ENCODE results near the gene DDC. TPM values are rescaled to one million over a fixed set of nuclear protein-coding genes. Genes with fewer than 3 reads are reported as not detected.

The DDC gene, protein sequence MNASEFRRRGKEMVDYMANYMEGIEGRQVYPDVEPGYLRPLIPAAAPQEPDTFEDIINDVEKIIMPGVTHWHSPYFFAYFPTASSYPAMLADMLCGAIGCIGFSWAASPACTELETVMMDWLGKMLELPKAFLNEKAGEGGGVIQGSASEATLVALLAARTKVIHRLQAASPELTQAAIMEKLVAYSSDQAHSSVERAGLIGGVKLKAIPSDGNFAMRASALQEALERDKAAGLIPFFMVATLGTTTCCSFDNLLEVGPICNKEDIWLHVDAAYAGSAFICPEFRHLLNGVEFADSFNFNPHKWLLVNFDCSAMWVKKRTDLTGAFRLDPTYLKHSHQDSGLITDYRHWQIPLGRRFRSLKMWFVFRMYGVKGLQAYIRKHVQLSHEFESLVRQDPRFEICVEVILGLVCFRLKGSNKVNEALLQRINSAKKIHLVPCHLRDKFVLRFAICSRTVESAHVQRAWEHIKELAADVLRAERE
- not detected for polyA plus RNA-seq (ENCODE audit: insufficient read length)

DNA sequence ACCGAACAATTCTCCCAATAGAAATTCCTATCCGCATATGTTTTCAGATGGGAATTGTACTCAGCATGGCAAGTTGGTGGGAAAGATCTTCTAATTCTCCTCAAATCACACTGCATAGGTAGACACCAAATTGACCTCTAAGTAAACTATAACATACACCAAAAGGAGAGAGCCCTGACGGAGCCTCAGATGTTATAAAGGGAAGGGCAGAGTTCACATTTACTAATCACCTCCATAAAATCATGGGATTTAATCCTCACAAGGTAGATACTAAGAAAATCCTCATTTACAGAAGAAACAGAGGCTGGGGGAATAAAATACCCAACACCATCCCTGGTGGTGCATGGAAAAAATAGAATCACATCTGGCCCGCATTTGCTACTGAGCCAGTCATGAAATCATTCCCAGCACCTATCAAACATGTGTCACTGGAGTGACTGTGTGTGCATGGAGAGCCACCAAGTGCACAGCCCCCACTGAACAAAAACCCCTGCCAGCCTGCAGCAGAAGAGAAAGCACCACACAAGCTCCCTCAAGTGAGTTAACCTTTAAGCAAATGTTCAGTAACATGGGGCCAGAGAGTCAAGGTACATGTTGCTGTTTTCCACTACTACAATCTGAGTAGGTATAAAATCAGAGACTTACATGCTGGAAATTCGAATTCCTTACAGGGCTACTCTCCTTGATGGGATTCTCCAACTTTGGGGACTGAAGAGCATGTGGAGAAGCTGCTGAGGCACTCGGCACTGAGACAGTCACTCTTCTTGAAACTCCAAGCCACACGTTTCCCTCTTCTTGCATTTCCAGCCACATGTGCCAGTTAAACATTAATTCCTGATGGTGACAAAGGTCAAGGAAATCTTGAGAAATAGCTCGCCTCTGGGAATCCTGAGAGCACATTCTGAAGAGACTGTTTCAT is at the start of gene DDC:
TSS of gene DDC (minus strand) at position 766 of the 919 bp plus-strand sequence. CDS start 21,320 bp downstream, outside the sequence.
- DNase-seq (ENCODE audit: low read depth), result no peak

DNA sequence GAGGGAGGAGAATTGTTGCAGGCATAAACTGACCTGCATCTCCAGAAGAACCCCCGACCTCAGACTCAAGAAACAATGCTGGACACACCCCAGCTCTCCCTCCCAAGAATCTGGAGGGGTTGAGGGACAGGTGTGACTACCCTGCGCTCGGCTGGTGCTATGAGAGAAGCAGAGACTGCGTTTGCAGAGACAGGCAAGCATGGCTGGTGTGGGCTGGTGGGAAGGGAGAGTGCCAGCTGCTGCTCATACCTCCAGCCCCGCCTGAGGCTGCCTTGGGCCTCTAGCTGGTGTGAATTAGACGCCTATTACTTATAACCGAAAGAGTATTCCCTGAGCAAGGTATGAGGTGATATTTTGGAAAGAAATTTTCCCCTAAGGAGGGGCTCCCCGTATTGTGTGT is 48.3 kb upstream of the DDC start:
- no peak for DNase-seq (ENCODE audit: low read depth)

DNA sequence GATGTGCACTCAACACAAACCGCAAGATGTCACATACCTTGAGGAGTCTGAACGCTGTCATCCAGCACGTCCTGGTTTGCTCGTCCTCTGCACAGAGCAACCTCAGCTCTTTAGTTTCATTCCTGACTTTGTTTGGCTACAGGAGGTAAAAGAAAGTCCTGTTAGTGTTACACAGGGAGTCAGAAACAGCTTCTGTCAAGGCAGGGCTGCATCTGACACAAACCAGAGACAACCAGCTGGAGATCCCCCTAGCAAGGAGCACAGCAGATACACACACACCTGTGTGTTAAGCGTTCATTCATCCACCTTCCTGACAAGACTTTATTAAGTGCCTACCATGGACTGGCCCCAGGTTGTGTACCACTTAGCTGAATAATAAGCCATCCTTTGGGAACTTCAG is 47.5 kb upstream of the DDC start:
- DNase-seq (ENCODE audit: low read depth), result no peak

DNA sequence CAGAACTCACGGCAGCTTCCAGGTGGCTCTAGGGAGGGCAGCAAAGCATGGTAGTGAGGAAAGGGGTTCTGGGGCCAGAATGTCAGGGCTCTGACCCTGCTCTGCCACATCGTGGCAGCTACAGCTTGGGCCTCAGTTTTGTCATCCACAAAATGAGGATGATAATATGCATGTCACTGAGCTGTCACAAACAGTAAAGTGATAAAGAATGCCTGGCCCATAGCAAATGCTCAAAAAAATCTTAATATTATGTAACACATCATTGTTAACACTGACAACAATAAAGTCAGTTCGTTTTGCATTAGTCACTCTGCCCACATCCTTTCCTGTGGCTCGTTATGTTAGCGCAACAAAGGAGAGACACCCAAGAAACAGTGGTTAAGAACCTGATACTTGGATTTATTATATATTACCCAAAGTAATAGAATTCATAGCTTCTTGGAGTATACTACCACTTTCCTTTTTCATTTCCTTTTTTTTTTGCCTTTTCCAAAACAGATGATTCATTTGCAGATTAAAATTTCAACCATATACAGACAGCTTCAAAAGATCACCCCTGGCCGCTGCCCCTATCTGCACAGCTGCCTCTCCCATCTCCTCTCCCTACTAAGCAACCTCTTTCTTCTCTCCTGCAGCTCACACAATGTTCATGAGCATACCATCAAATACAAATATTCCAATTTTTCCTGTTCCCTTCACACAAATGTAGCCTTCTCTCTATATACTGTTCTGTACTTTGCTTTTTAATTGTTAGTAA is 45.5 kb upstream of the DDC start:
- DNase-seq (ENCODE audit: low read depth), result no peak

DNA sequence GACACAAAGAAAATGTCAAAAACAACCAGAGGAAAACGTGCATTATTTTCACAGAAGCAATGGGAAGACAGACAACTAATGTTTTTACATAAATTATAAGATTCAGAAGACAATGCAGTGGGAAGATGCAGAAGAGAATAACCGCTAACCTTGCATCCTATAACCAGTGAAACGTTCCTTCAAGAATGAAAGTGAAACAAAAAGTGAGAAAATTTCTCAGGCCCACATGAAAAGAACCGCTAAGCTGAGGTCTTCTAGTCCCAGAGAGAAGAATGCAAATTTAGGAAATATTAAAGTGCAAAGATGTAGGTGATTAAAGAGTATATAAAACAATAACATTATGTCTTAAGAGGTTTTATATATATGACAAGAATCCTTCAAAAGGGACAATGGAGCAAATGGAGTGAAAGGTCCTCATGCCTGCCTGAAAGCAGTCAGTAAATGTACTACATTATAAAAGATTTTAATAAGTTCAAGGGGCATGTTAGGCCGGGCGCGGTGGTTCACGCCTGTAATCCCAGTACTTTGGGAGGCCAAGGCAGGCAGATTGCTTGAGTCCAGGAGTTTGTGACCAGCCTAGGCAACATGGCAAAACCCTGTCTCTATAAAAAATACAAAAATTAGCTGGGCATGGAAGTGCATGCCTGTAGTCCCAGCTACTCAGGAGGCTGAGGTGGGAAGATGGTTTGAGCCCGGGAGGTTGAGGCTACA is 43.1 kb upstream of the DDC start:
- DNase-seq (ENCODE audit: low read depth), result no peak

DNA sequence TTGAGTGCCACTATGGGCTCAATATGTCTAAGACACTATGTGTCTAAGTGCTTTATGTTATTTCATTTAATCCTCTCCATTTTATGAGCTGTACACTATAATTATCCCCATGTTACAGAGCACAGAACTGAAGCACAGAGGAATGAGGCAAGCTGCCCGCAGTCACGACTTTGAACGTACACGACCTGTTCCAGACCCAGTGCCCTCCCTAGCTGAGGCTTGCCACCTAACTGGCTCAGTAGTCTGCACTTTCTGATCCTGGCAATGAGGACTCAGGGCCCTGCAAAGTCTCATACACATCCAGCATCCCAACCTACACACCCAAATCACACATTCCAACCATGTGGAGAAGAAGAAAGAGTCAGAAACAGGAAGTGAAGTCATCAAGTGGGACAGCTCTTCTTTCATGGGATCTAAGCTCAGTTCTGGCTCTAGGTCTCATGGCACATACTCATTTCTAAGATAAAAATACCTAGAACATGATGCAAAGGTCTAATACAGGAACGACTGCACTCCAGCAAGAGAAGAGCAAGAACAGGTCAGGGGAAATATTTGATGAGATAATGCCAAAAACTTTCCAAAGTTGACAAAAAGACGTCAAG is 42.4 kb upstream of the DDC start:
- no peak for DNase-seq (ENCODE audit: low read depth)

DNA sequence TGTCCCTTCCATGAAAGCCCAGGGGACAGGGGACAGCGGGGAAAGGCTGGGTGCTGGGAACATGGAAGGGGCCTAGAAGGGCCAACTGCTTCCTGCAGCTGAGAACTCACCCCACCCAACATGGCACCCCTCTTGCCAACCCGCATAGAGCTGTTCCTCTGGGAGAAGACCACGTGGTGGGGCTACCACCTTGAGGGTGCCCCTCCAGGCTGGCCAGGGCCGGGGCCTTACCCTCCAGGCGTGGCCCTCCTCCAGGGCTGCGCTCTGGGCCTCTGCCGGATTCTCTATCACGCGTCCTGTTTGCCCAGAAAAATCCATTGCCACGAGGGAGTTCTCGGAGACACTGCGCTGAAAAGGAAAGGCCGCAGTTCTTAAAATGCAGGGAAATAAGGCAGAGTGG is 39.9 kb upstream of the DDC start:
- DNase-seq (ENCODE audit: low read depth), result no peak

DNA sequence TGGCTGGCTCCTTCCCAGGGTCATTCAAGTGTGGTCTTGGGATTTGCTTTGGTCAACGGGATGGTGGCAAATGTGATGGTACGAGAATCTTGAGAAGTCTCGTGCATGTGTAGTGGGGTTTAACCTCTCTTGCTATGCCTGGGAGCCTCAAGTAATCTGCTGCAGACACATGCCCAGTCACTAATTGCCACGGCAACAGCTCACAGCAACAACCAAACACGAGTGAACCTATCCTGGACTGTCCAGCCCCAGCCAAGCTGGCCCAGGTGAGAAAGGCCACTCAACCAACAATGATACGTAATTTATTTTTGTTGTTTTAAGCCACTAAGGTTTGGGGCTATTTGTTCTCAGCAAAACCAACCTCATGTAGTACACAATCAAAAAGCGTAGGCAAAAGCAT is 38.1 kb upstream of the DDC start:
- DNase-seq (ENCODE audit: low read depth), result no peak

DNA sequence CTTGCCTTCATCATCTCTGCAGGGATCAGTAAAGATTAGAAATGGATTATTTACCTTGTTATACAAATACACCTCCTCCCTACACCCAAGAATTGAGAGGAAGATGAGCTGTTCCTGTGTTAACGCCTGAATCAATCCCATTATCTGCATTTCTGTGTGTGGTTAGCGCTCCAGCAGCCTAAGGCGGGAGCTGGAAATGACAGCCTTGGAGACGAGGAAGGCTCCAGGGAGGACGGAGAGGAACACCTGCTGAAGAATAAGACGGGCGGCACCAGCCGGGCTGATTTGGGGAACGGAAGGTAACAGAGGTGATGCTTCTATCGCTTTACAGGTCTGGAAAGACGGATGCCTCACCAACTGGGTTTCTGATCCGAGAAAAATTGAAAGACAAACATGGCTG is 34.2 kb upstream of the DDC start:
- no peak for DNase-seq (ENCODE audit: low read depth)

DNA sequence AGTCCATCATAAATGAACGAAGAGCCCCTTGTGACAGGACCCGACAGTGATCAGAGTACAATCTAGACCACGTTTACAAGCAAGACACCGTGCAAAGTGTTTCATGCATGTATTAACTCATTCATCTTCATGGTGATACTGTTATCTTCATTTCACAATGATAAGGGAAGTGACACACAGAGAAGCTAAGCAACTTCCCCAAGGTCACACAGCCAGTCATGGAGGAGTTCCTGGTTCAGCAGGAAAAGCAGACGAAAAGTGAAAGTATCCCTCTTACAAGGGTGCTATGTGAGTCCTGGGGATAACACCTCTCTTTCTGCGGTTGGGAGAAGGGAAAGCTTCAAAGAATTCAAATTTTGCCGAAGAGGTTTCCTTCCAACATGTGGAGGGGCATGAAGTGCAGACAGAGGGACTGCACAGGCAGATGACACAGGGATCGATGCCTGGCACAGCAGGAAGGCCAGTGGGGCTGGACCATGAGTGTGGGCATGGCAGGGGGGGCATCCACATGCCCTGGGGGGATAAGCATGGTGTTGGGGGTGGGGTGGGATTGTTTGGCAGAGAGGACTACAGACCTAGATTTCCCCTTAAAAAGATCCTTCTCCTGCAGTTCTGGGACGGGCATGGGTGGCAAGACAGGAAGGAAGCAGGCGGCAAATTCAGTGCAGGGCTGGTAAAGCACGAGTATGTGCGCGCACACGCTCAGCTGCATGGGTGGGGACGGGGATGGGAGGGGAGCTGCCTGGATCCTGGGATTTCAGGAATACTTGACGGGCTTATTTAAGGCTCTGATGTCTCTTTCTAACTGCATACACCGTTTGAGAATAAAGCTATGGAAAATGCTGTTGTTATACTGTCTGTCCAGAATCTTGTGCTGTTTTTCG is 33.5 kb upstream of the DDC start:
- no peak for DNase-seq (ENCODE audit: low read depth)

DNA sequence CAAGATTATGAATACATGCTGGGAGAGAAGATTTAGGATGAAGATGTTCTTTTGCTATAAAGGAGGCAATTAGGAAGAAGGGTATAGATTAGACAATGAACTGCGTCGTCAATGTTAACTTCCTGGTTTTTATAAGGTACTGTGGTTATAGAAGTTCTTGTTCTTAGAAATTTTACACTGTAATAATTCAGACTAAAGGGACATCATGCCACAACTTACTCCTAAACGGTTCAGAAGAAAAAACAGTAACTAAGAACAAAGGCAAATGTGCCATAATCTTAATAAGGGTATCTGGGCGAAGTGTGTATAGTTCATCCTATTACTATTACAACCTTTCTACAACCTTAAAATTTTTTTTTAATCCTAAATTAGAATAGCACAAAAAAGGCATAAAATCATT is 31.3 kb upstream of the DDC start:
- DNase-seq (ENCODE audit: low read depth), result no peak

DNA sequence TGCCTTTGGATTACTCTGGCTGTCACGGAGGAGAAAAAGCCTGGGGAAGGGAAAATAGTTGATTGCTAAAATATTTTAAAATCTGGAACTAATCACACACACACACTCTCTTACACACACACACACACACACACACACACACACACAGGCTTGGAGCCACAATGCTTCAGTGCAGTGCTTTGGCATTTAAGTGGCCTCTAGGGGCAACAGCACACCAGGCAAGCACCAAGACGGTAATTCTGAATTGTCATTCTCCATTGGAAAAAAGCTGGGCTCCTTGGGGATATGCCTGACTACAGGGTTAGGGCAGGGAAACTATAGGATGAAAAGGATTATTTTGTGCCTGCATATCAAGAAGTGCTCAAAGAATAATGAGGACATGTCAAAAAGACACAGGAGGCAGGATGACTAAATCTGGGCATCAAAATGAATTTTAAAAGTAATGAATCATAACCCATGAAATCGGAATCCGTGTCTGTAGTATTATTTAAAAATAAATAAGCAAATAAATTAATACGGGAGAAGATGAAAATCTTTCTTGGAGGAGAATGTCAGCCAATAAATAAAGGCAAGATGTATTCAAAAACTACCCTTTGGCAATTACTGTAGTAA is 30.4 kb upstream of the DDC start:
- no peak for DNase-seq (ENCODE audit: low read depth)

DNA sequence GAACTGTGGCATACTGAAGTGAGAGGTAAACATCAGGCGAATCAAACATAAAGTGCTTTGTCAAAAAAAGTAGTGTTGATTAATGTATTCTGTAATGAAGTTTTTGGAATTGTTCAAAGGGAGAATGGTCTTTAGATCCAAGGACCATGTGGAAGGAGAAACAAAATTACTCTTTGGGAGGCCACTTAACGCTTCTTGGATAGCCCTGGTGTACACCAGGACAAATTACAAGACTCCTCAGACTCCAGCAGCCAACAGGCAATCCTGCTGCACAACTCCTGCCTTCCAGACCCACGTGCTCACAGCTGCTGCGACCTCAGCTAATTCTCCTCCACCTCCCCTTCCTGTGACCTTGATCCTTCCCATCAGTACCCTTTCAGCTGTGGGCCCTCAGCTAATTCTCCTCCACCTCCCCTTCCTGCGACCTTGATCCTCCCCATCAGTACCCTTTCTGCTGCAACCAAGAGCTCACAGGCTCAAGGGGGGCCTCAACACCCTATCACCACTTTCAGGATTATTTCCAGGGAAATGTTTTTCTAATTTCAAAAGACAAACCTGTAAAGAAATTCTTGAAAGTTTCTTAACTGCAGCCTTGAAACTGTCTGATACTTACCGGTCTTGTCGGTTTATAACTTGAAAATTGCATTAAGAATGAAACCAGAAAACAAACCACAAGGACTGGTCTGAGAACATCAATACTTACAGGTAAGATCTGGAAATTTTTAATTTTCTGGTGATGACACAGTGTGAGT is 29.7 kb upstream of the DDC start:
- no peak for DNase-seq (ENCODE audit: low read depth)

DNA sequence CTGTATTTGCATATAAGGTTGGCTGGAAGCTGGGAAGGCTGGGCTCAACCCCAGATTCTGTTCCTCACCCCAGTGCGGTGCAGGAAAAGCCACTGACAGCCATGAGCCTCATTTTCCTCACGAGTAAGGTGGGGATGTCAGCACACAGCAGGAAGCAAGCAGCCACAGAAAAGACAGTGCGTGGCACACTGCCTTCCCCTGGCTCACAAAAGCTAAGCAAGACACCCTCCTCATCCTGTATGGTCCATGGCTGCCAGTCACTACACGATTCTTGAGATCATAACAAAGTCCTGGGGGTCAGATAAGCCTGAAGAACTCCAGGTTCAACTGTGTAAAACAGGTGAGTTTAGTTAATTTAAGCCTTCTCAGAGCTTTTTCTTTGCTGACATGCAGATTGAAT is 28.9 kb upstream of the DDC start:
- no peak for DNase-seq (ENCODE audit: low read depth)

DNA sequence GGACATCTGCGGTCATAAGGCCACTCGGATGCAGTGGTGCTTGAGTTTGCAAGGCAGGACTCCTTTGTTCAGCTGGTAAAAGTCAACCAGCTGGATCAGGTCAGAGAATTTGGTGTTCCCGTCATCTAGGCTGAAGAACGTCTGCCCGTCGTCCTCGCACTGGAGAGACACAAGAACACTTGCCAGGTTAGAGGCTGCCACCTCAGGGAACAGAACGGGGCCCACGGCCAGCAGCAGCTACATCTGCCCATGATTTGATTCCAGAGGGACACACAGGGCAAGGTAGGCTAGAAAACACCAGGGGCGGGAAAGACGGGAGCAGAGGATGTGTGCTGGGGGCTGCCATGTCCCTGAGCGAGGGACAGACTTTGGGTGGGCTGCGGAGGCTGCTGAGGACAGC is 27.7 kb upstream of the DDC start:
- no peak for DNase-seq (ENCODE audit: low read depth)

DNA sequence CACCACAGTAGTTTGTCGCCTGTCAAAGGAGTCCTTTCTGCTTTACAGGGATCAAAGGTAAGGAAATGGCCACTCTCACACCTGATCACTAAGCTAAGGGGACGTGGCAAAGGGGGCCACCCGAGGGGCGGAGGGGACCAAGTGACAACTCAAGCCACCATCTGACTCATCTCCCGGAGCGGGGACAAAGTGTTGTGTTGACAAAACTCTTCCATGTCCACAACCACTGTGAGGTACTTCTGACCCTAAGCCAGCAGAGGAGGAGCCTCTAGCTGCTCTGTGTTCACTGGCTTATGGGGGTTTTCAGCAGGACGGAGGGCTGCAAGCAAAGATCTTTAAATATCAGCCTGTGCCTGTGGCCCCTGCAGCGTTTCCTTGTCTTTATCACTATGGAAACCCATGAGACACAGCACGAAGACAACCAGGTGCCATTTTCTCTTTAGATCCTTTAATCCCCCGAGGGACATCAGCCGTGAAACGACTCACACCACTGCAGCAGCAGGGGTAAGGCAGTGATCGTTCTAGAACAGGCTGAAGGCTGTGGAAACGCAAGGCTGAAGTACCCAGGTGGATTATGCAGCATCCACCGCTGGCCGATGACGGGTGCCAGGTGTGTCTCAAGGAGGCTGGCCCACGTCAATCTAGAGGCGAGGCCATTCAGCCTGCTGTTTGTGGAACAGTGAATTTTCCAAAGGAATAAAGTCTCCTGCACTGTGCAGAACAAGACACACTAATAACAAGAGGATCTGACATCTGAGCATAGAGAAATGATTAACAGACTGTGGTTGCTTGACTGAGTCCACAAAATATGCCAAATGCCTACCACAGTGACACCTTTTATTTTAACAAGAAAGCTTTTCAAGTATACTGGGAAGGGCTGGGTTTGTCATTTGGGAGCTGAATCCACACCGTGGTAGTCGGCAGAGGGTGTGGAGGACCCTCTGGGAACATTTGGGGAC is 26.6 kb upstream of the DDC start:
- no peak for DNase-seq (ENCODE audit: low read depth)

DNA sequence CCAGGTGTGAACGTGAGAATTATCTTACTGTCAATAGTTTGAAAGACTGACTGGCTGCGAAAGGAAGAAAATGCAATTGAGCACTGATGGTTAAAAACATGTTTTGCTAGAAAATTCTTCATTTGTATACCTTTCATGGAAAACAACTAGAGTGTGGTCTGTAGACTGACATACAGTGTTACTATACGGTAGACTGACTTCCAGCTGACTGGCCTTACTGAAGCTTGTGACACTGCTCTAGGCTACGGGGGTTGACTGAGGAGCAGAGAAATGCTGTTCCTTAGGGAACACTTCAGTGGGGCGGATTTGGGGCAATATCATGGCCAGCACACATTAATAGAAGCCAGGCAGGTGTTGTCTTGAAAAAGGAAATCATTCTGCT is 25.9 kb upstream of the DDC start:
- no peak for DNase-seq (ENCODE audit: low read depth)

DNA sequence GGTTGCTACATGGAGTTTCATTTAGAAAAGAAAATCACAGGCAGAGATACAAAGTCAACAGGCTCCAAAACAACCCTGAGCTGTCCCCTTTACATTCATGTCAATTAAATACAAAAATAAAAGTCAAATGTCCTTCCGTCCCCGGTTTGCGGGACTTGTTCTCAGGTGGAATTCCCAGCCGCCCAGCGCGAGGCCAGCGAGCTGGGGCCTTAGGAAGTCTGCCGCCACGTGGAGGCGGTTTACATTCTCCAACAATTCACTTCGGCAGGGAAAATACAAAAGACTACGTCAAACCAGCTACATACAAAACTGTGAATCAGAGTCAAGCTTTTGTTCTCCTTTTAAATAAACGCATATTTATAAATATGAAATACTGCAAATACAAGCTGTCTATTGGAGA is 25.3 kb upstream of the DDC start:
- no peak for DNase-seq (ENCODE audit: low read depth)
